ENCODE data around the gene FOXK1.

GRCh38 chr7:4737300-4737699 is 55.2 kb downstream of the FOXK1 start:
- TF ChIP-seq POLR2A (IDR thresholded peaks at IDR 0.05) = no peak
- TF ChIP-seq CTCF (IDR thresholded peaks at IDR 0.05) = no peak

All from adrenal gland (tissue), 5 donors.